ENCODE results near the gene SMIM41.
"Not testable (repeated sequence)": the region's sequence is repeated elsewhere in the genome, so short reads cannot be mapped to it uniquely, and the experiment has no call there.

The SMIM41 gene

DNA sequence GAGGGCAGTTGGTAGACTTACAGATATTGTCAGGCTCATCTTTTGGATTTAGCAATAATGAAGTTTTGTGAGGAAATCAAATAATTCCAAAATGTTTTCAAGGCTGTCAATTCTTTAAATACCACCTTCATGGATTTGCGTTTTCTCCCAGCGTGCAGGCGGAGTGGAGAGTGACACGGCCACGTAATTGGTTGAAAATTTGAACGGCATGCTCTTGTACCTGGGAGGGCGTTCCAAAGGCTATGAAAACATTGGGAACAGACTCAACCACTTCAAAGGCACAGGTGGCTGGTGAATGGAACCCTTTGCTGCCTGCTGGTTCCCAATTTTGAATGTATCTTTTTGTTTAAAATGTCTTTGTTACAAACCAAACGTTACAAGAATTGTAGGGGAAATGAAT lies 12.4 kb downstream of the SMIM41 start:
- no peak for TF ChIP-seq CTCF (IDR thresholded peaks at IDR 0.05; ENCODE audit: insufficient read depth, low read depth, low read length, missing control alignments)
- H3K4me3 ChIP-seq (ENCODE audit: low read depth, low read length): no peak overlapping the region
- DNase-seq (ENCODE audit: low read depth): no peak

GRCh38 chr12:52093346-52093745 lies 13.8 kb downstream of the SMIM41 start:
- no peak for DNase-seq (ENCODE audit: low read depth)
- no peak overlapping the region for H3K4me3 ChIP-seq (ENCODE audit: low read depth, low read length)
- no peak for TF ChIP-seq CTCF (IDR thresholded peaks at IDR 0.05; ENCODE audit: insufficient read depth, low read depth, low read length, missing control alignments)

DNA sequence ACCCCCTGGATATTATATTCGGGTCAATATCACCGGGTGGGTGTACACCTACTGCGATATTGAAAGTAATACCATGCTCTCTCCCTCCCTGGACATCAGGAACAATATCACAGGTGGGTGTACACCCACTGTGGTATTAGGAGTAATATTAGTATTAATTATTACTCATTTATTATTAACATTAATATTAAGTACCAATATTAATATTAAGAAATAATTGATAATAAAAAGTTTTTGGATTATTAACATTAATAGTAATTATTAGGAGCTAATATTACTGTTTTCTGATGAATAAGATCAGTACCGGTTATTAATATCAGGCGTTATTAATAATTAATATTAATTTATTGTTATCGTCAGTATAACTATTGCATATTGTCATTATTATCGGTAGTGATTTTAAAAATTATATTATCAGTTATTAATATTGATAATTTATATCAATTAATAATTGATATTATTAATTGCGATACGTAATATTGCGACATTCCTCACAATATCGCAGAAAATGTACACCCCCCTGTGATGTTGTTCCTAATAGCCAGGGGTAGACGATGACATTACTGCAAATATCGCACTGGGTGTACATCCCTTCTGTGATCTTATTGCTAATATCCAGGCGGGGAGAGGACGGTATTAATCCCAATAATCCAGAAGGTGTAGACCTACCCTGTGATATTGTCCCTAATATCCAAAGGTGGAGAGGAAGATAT lies 17.0 kb downstream of the SMIM41 start:
- no peak for DNase-seq (ENCODE audit: low read depth)
- TF ChIP-seq CTCF (IDR thresholded peaks at IDR 0.05; ENCODE audit: insufficient read depth, low read depth, low read length, missing control alignments): no peak
- H3K4me3 ChIP-seq (ENCODE audit: low read depth, low read length): no peak overlapping the region

- H3K4me3 ChIP-seq (ENCODE audit: low read depth, low read length): no peak overlapping the region
- TF ChIP-seq CTCF (IDR thresholded peaks at IDR 0.05; ENCODE audit: insufficient read depth, low read depth, low read length, missing control alignments): no peak
- DNase-seq (ENCODE audit: low read depth): no peak
These were observed 17.7 kb downstream of the SMIM41 start for GRCh38 chr12:52097045-52097666.

DNA sequence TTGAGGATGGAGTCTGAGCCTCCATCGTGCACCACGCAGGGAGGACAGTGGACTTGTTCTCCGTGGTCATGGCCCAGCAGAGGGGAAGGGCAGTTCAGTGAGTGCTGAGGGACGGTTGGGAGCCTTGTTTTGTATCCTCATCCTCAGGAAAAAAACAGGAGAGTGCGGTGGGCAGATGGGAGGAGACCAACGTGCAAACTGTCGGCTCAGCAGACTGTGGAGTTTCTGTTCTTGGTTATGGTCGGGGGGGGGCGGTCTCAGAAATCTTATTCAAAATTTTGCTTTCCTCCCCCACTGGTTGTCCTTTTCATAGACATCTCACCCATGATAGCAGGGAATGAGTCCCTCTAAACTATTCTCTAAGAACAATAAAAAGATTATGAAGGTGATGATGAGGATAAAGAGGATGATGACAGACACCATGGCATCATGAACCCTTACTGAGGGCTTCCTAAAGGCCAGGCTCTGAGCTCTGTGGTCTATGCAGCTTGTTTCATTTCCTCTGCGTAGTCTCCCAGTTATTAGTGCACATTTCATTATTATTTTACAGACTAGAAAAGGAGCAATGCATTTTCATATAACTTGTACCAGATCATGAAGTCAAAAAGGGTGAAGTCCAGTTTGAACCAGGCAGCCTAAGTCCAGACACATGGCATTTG lies 25.1 kb downstream of the SMIM41 start:
- not testable (repeated sequence) for H3K4me3 ChIP-seq (ENCODE audit: low read depth, low read length)
- peak; percentile 40 for DNase-seq (ENCODE audit: low read depth)

DNA sequence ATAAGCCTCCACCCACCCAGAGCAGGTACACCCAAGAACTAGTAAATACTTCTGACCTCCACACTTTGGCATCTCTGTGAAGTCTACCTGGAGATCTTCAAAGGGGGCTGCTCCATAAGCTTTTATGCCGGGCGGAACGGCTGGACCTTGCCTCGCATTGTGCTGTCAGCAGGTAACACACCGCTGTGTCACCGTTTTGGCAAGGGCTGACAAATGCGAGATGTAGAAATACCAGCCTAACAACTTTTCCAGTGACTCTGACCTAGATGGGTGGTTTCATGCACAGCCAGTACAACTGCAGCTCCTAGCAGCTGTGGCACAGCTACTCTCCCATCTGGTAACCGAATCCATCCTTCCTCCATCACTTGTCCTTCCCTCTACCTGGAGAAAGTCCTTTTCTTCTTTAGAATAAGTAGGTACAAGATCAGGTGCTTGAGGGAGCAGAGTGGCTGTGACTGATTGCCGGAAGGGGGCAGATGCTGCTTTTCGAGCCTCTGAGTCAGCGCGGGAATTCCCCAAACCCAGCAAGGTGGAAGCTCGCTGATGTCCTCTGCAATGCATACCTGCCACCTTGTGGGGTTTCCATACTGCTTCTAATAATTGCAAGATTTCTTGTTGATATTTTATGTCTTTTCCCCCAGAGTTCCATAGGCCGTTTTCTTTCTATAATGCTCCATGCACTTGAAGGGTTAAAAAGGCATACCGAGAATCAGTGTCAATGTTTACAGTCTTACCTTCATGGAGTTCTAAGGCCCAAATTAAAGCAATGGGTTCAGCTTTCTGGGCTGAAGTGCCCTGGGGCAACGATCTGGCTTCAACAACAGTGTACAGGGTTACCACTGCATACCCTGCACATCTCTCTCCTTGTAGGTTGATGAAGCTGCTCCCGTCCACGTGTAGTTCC lies 37.0 kb downstream of the SMIM41 start:
- DNase-seq (ENCODE audit: low read depth): peak; percentile 84
- H3K4me3 ChIP-seq (ENCODE audit: low read depth, low read length): peak overlapping the region; percentile 47

GRCh38 chr12:52117806-52118475 lies 38.4 kb downstream of the SMIM41 start:
- H3K4me3 ChIP-seq (ENCODE audit: low read depth, low read length): peak overlapping the region; percentile 53
- peak; percentile 86 for DNase-seq (ENCODE audit: low read depth)

More for the DNA sequence above, 37.0 kb downstream of the SMIM41 start:
- TF ChIP-seq CTCF (IDR thresholded peaks at IDR 0.05; ENCODE audit: insufficient read depth, low read depth, low read length, missing control alignments): peak; percentile 37
